Activated CD4-positive, alpha-beta T cell treated with anti-CD3 and anti-CD28 coated beads, Interleukin-2, amount 50 U/mL, for 48 hours (primary cell): ENCODE data around the gene STOML2.
"Not testable (repeated sequence)": the region's sequence is repeated elsewhere in the genome, so short reads cannot be mapped to it uniquely, and the experiment has no call there.

Experiments
- DNase-seq, 2 experiments: peaks; one replicate each; pipeline ENCODE4 v3.0.0-alpha.2; 2020

The STOML2 gene

DNA sequence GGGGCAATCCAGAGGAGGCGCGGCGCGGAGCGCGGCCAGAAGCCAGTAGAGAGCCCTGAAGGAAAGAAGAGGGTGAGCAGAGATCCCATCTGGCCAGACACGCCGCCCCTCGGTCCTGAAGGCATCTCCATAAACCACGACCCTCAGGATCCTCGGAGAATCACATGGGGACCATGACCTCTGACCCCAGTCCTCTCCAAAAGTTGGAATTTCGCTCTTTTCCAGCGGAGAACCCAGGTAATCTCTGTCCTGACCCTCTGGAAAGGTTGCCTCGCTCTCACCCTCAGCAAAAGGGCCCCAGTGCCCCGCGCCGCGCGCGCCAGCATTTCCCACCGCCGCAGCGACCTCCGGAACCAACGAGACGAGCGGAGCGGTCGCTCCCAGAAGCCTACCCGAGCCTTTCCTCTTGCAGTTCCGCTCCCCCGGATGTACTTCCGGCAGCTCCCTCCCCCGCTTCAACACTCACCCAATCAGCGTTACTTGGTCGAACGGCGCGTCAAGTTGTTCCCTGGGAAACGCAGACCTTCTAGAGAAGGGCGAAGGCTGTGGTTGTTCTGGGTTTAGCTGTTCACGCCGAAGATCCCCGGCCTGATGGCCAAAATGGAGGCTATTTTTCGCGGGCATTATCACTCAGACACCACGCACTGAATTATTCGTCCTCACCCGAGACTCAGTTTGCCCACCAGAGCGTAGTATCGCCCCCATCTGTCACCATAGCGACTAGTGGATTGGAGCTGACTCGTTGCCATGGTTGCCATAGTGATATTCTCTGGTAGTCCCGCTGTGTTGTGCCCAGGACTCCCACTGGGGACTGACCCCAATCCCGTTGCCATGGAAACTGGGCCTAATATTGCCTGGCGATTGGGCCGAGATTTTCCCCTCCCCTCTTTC is at the start of gene STOML2:
Gene STOML2 (minus strand): TSS at position 363 of the 891 bp plus-strand sequence. CDS start 37 bp downstream, at position 326.
- DNase-seq = peak; percentile 89 to 93

DNA sequence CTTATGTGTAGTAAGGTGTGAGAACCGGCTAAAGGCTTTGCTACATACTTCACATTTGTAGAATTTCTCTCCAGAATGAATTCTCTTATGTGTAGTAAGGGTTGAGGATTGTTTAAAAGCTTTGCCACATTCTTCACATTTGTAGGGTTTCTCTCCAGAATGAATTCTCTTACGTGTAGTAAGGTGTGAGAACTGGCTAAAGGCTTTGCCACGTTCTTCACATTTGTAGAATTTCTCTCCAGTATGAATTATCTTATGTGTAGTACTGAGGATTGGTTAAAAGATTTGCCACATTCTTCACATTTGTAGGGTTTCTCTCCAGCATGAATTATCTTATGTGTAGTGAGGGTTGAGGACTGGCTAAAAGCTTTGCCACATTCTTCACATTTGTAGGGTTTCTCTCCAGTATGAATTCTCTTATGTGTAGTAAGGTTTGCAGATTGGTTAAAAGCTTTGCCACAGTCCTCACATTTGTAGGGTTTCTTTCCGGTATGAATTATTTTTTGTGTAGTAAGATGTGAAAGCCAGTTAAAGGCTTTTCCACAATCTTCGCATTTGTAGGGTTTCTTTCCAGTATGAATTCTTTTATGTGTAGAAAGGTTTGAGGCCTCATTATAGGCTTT is 45.1 kb upstream of the STOML2 start:
- DNase-seq = not testable (repeated sequence)

DNA sequence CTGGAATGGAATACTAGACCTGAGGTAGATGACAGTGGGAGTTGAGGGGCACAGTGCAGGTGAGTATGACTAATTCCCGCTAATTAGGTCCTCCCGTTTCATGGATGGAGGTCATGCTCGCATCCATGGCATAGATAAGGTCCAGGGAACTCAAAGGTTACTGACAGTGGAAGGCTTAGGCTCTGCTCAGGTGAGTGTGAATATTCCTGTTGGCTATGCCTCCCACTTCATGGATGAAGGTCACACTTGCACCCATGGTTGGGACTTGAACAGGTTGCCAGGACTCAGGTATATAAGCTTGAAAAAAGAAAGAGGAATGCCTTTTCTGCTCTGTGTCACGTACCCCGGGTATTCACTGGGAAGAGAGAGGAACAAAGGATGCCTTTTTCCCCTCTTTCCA is 39.1 kb upstream of the STOML2 start:
- DNase-seq = no peak

DNA sequence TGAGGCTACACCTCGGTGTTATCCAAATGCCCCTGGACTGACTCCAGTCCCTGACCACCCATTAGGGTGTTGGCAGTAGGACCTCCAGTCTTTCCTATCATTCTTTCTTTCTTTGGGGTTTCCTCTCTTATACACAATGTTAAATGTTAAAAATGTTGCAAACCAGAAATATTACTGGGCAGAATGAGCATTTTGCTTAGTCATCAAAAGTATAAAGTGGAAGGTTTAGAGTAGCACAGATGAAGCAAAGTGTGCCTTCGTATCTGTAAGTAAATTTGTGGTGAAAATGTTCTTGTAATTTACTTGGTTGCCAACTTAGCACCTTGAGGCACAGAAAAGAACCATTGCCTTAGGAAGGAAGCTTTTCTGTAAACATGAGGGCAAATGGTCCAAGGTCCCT is 37.2 kb upstream of the STOML2 start:
- DNase-seq = no peak

- no peak for DNase-seq
These were observed 33.9 kb upstream of the STOML2 start for GRCh38 chr9:35136866-35137265.

DNA sequence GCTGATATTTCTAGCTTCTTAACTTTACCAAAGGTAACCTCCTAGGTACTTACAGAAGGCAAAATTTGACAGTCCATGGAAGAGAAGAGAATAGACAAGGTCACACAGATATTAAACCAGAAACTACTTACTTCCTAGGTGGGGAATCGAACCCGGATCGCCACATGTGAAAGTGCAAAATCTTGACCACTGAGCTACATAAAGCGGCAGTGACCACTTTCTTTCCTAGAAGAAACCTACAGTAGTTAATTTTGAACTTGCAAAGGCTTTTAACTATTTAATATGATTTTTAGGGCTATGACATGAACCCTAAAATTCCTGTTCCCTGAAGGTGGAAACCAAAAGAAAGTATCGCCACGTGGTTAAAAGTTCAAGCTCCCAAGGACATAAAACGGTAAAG is 33.1 kb upstream of the STOML2 start:
- DNase-seq = no peak

DNA sequence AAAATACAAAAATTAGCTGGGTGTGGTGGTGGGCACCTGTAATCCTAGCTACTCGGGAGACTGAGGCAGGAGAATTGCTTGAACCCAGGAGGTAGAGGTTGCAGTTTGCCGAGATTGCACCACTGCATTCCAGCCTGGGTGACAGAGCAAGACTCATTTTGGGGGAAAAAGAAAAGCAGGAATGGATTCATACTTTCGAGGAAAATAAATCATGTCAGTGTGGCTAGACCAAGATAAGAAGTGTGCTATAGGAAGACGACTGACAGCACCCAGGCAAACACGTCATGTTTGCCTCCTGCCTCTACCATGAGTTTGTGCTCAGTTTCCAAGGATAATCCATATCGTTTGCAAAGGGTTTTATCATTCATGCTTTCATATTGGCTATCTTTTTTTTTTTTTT is 32.0 kb upstream of the STOML2 start:
- no peak for DNase-seq

DNA sequence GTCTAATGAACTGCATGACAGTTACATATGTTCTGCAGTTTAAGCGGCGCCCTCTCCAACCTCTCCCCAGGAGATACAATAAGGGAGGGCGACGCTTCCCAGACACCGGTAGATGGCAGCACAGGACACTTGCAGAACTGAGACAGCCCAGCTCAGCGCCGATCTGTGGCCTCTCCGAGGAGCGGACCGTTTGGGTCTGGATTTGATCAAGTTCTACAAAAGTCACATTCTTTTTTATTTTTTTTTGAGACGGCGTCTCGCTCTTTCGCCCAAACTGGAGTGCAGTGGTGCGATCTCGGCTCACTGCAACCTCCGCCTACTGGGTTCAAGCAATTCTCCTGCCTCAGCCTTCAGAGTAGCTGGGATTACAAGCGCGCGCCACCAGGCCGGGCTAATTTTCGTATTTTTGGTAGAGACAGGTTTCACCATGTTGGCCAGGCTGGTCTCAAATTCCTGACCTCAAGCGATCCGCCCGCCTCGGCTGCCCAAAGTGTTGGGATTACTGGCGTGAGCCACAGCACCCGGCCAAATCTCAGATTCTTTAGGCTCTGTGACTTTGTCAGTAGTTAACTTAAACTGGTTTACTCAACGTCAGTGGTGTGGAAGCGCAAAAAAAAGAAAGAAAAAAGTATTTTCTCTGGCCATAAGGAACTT is 14.1 kb upstream of the STOML2 start:
- peak; percentile 78 to 87 for DNase-seq

- no peak for DNase-seq
These were observed 13.6 kb upstream of the STOML2 start for GRCh38 chr9:35116539-35116897.

GRCh38 chr9:35115680-35116538 is 13.0 kb upstream of the STOML2 start, which contains the start of gene ATOSB:
TSS of gene ATOSB (minus strand) at chr9:35115862. CDS start at chr9:35108274, 7,588 bp downstream.
- DNase-seq = peak; percentile 95

- peak; percentile 35 to 51 for DNase-seq
These were observed 12.1 kb upstream of the STOML2 start for GRCh38 chr9:35114840-35115628.

DNA sequence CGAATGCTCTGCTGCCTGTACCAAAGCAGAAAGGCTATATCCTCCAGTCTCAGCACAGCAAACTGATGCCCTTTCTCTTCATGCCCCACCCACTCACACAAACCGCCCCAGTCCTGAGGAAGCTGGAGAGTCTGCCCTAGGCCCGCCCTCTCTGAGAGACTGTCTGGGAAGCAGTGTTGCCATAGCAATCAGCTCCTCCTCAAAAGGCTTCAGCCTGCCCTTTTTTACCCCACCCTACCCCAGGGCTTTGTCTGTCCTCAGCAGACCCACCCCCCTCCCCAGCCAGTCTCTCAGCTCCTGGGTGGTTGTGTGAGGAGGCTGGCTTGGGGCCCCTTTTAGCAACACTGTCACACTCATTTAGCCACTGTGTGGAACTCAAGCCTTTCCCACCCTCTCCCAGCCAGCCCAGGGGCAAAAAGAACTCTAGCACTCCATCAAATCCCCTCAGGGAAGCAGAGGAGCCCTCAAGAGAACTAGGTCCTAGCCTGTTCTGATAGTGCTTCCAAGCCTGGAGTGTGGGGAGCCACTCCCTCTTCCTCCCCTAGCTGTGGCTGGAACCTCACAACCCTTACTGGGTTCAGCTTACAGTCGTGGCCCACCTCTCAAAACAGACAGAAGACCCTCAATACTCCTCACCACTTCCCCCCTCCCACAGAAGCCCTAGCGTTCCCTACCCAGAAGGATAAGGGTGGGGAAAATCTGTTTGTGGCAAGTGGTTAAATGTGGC is 11.3 kb upstream of the STOML2 start:
- peak; percentile 74 to 80 for DNase-seq

GRCh38 chr9:35112257-35113020 is 9.5 kb upstream of the STOML2 start:
- peak in 1 of 2 experiments; percentile 22 for DNase-seq

DNA sequence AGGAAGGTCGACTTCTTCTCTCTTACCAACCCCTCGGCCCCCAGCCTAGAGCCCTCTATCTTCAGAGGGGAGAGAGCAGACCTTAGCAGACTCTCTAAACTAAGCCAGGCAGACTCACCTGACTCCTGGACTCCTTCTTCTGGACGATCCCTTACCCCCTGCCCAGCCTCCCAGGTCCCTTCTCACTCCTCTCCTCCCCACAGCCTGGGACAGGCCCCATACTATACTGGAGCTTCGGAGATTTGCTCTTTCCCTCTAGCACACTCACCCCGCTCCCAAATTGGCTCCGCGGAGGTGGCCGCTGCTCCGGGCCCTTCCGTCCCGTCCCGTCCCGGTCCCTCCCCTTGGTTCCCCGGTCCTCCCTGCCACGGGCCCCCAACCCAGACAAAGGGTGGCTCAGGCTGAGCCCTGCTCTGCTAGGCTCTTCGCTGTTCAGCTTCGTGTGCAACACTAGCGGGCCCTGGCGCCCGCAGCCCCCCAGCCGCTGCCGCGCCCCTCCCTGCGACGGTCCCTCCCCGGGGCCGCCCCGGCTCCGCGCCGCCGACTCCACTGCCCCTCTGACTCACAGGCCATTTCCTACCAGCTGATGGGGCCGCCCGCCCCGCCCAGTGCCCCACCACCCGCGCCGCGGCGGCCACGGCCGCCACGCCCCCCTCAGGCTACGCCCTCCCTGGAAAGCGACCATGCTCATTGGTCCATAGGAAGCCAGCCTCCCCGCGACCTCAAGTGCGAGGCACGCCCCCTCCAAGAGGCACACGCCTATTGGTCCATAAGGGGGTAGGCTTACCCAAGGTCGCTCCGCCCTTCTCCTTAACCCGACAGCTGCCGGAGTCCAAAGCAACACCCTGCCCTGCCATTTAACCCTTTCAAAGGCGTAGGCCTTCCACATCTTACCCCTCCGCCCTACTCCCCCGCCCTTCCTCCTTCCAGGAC is 8.3 kb upstream of the STOML2 start:
- DNase-seq = peak; percentile 97

GRCh38 chr9:35110327-35110761 is 7.4 kb upstream of the STOML2 start:
- DNase-seq = no peak

- DNase-seq = no peak
These were observed 6.1 kb upstream of the STOML2 start for GRCh38 chr9:35108946-35109575.

GRCh38 chr9:35108461-35108860 is 5.5 kb upstream of the STOML2 start:
- no peak for DNase-seq
